NCI-H82 treated with DMSO at 0.1 percent for 48 hours (cell line): ENCODE data around the gene ST6GALNAC1.
A peak's percentile ranks its signal among the peaks of the same experiment; 100 is the strongest.

Experiments
- DNase-seq: peaks from one replicate; lab custom pipeline; 2025; ENCODE audit not compliant: unreplicated experiment; lab: John Stamatoyannopoulos, UW

Gene ST6GALNAC1

GRCh38 chr17:76643553-76644148 is at the start of gene ST6GALNAC1:
Gene ST6GALNAC1, minus strand, starts transcription at chr17:76643757. Its CDS starts 119 bp downstream, at chr17:76643638.
- no peak for DNase-seq

GRCh38 chr17:76691379-76692191 is 48.0 kb upstream of the ST6GALNAC1 start:
- no peak for DNase-seq

GRCh38 chr17:76690596-76691280 is 47.2 kb upstream of the ST6GALNAC1 start:
- no peak for DNase-seq

GRCh38 chr17:76689859-76690258 is 46.3 kb upstream of the ST6GALNAC1 start:
- no peak for DNase-seq

GRCh38 chr17:76688165-76688622 is 44.6 kb upstream of the ST6GALNAC1 start:
- DNase-seq = no peak

GRCh38 chr17:76687298-76688164 is 44.0 kb upstream of the ST6GALNAC1 start:
- no peak for DNase-seq

- DNase-seq = no peak
Observed at GRCh38 chr17:76686538-76687297, 43.2 kb upstream of the ST6GALNAC1 start.

GRCh38 chr17:76685846-76686245 is 42.3 kb upstream of the ST6GALNAC1 start:
- no peak for DNase-seq

- no peak for DNase-seq
Observed at GRCh38 chr17:76685366-76685765, 41.8 kb upstream of the ST6GALNAC1 start.

GRCh38 chr17:76684756-76685155 is 41.2 kb upstream of the ST6GALNAC1 start:
- no peak for DNase-seq

- no peak for DNase-seq
Observed at GRCh38 chr17:76683921-76684745, 40.6 kb upstream of the ST6GALNAC1 start.

GRCh38 chr17:76683011-76683755 is 39.6 kb upstream of the ST6GALNAC1 start:
- DNase-seq = no peak

GRCh38 chr17:76682296-76682695 is 38.7 kb upstream of the ST6GALNAC1 start:
- DNase-seq = no peak

GRCh38 chr17:76681222-76682137 is 37.9 kb upstream of the ST6GALNAC1 start:
- peak; percentile 17 for DNase-seq

- no peak for DNase-seq
Observed at GRCh38 chr17:76679239-76679638, 35.7 kb upstream of the ST6GALNAC1 start.

- DNase-seq = no peak
Observed at GRCh38 chr17:76678330-76678729, 34.8 kb upstream of the ST6GALNAC1 start.

GRCh38 chr17:76677406-76677805 is 33.8 kb upstream of the ST6GALNAC1 start:
- no peak for DNase-seq

- no peak for DNase-seq
Observed at GRCh38 chr17:76676629-76677028, 33.1 kb upstream of the ST6GALNAC1 start.
